PC-9 (cell line): Measurements from ENCODE around the gene ERGIC1. TPM values are rescaled to one million over a fixed set of nuclear protein-coding genes. Genes with fewer than 3 reads are reported as not detected.

Source experiments
- BruUV-seq: library from RNA; stranded (reverse); fragments of 400-500 nt; replicated peaks from 2 replicates; lab custom pipeline; 2021; lab: Mats Ljungman, UMichigan
- CTCF ChIA-PET: fragments of 300-600 bp; sonication (Branson Sonifier 250); formaldehyde crosslinking; loops from one replicate; lab custom pipeline; 2022; ENCODE audit warnings: antibody characterized with exemption; lab: Charles Lee
- POLR2A ChIA-PET: fragments of 300-600 bp; sonication (Branson Sonifier 250); formaldehyde crosslinking; loops from one replicate; lab custom pipeline; 2022; ENCODE audit warnings: antibody characterized with exemption; ENCODE audit not compliant: unreplicated experiment; lab: Charles Lee
- DNase-seq, 2 experiments: peaks; one replicate each; pipeline versions ENCODE4 v3.0.0 to v3.0.0-alpha.2; 2015 to 2022; ENCODE audit warnings: mixed read lengths in 1 of 2
- H2AFZ ChIP-seq: fragments of 200-600 bp; sonication (generic); 2 replicates; pipeline ENCODE4 v1.8.1; 2017; ENCODE audit warnings: antibody characterized with exemption
- H3F3A ChIP-seq: fragments of 200-600 bp; sonication (generic); 2 replicates; pipeline ENCODE4 v1.8.1; 2017; ENCODE audit warnings: antibody characterized with exemption, mild to moderate bottlenecking, low read depth; ENCODE audit not compliant: insufficient read depth
- H3K27ac ChIP-seq: fragments of 200-600 bp; sonication (generic); 2 replicates; pipeline ENCODE4 v1.6.1; 2016; ENCODE audit warnings: mixed run types
- H3K27me3 ChIP-seq: fragments of 200-600 bp; sonication (generic); 2 replicates; pipeline ENCODE4 v1.6.1; 2016; ENCODE audit warnings: low read depth, mixed run types; ENCODE audit not compliant: insufficient read depth
- H3K36me3 ChIP-seq: fragments of 200-600 bp; sonication (generic); 2 replicates; pipeline ENCODE4 v1.6.1; 2016; ENCODE audit warnings: low read depth, mixed run types
- H3K4me1 ChIP-seq: fragments of 200-600 bp; sonication (generic); replicated peaks from 2 replicates; pipeline ENCODE4 v1.6.1; 2016; ENCODE audit warnings: mixed run types; ENCODE audit not compliant: insufficient read depth
- H3K4me2 ChIP-seq: fragments of 200-600 bp; sonication (generic); 2 replicates; pipeline ENCODE4 v1.6.1; 2017; ENCODE audit warnings: mixed run types
- H3K4me3 ChIP-seq: fragments of 200-600 bp; sonication (generic); 2 replicates; pipeline ENCODE4 v1.6.1; 2016; ENCODE audit warnings: mixed run types
- H3K79me2 ChIP-seq: fragments of 200-600 bp; sonication (generic); 2 replicates; pipeline ENCODE4 v1.6.1; 2017; ENCODE audit warnings: low read depth, mixed run types
- H3K9me2 ChIP-seq: fragments of 200-600 bp; sonication (generic); 2 replicates; pipeline ENCODE4 v1.8.1; 2017; ENCODE audit warnings: mild to moderate bottlenecking; ENCODE audit not compliant: insufficient read depth
- H3K9me3 ChIP-seq: fragments of 200-600 bp; sonication (generic); 2 replicates; pipeline ENCODE4 v1.8.1; 2016; ENCODE audit warnings: low read depth; ENCODE audit not compliant: insufficient read depth
- H4K20me1 ChIP-seq: fragments of 200-600 bp; sonication (generic); 2 replicates; pipeline ENCODE4 v1.8.1; 2017; ENCODE audit not compliant: insufficient read depth
- EZH2 ChIP-seq: fragments of 200-600 bp; sonication (generic); IDR thresholded peaks from 2 replicates; pipeline ENCODE4 v1.8.0; 2017; ENCODE audit warnings: antibody characterized with exemption, low read depth
- intact Hi-C: fragments of 100-400 bp; cut with micrococcal nuclease; formaldehyde crosslinking; loops from one replicate; pipeline ENCODE4 v1.10.0; 2022; ENCODE audit not compliant: unreplicated experiment
- total RNA-seq: library from RNA; stranded (reverse); gene quantifications from 2 replicates; pipeline ENCODE4 v1.2.3, GENCODE V29; 2021
- TF ChIP-seq, protein P1 (sequence below): fragments of 200-600 bp; sonication (generic); conservative IDR thresholded peaks from 2 replicates; pipeline ENCODE4 v1.6.1; 2017; ENCODE audit warnings: mixed run types, antibody characterized with exemption, mild to moderate bottlenecking, moderate library complexity

The ERGIC1 gene
- total RNA-seq, 1 experiment from 2014 or later: 159 TPM

DNA sequence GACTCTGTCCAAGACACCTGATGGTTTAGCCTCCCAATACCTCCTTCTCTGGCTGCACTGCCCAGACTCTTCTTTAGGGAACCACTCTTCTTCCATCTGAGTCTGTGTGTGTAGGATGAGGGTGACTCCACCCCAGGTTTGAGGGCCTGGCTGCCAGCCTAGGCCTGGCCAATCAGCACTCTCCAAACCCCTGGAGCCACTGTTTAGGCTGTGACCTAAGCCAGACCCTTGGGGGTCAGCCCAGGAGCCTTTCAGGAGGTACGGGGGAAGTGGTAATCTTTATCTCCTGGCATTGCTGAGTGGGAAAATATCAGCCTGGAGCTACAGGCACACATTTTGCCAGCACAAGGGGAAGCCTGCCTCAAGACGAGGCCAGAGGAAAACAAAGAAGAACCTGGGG lies 6.2 kb upstream of the ERGIC1 start:
- H3K27me3 ChIP-seq: no peaks in the 10 kb centered on the region
- H3K4me1 ChIP-seq: 0 out of 2 replicates have a peak, but pooled peaks cover 5% of the 10 kb centered on the region
- no peaks in the 10 kb centered on the region for H3K79me2 ChIP-seq
- no peaks in the 10 kb centered on the region for H4K20me1 ChIP-seq
- H2AFZ ChIP-seq: no peak overlapping the region
- H3K4me3 ChIP-seq: no peak overlapping the region
- no peaks in the 10 kb centered on the region for H3K36me3 ChIP-seq
- ChIA-PET CTCF (no interaction called here), POLR2A (no interaction called here)
- H3K27ac ChIP-seq: no peak overlapping the region
- no peak for DNase-seq
- intact Hi-C loops: no loop called here
- no peak for TF ChIP-seq EZH2
- TF ChIP-seq, protein P1, sequence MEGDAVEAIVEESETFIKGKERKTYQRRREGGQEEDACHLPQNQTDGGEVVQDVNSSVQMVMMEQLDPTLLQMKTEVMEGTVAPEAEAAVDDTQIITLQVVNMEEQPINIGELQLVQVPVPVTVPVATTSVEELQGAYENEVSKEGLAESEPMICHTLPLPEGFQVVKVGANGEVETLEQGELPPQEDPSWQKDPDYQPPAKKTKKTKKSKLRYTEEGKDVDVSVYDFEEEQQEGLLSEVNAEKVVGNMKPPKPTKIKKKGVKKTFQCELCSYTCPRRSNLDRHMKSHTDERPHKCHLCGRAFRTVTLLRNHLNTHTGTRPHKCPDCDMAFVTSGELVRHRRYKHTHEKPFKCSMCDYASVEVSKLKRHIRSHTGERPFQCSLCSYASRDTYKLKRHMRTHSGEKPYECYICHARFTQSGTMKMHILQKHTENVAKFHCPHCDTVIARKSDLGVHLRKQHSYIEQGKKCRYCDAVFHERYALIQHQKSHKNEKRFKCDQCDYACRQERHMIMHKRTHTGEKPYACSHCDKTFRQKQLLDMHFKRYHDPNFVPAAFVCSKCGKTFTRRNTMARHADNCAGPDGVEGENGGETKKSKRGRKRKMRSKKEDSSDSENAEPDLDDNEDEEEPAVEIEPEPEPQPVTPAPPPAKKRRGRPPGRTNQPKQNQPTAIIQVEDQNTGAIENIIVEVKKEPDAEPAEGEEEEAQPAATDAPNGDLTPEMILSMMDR: no peak
- H3K9me3 ChIP-seq: 0 out of 2 replicates have a peak, but pooled peaks cover 6% of the 10 kb centered on the region
- H3K9me2 ChIP-seq: no peaks in the 10 kb centered on the region
- H3F3A ChIP-seq: peaks cover 9% of the 10 kb centered on the region
- H3K4me2 ChIP-seq: no peak overlapping the region
- no TSS peak for BruUV-seq

DNA sequence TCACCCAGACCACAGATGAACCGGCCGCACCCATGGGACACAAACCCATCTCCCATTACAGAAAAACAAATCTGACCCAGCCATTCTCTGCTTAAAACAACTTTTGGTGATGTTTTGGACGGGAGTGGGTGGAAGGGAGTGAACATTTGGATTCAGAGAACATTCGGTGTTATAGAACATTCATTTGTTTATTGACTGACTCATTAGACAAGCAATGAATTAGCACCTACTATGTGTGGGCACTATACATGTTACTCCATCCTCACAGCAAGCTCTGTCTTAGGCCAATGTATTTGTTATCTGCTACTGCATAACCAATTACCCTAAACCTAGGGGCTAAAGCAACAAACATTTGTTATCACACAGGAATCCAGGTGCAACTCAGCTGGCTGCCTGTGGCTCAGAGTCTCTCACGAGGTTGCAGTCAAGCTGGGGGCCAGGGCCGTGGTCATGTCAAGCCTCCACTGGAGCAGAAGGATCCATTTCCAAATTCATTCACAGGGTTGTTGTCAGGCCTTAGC lies 5.1 kb upstream of the ERGIC1 start:
- Histone ChIP-seq H2AFZ (no peak overlapping the region), H4K20me1 (no peaks in the 10 kb centered on the region), H3F3A (peaks cover 14% of the 10 kb centered on the region), H3K9me3 (0 out of 2 replicates have a peak, but pooled peaks cover 6% of the 10 kb centered on the region), H3K9me2 (no peaks in the 10 kb centered on the region), H3K4me1 (peaks cover 10% of the 10 kb centered on the region; the same call in 1 of the 2 replicates), H3K36me3 (no peaks in the 10 kb centered on the region), H3K27me3 (no peaks in the 10 kb centered on the region), H3K79me2 (no peaks in the 10 kb centered on the region), H3K4me2 (no peak overlapping the region; the same call in 1 of the 2 replicates), H3K27ac (no peak overlapping the region), H3K4me3 (no peak overlapping the region)
- ChIA-PET CTCF (no interaction called here), POLR2A (no interaction called here)
- BruUV-seq: no TSS peak
- no peak for DNase-seq
- intact Hi-C loops: no loop called here
- TF ChIP-seq, protein P1: no peak
- TF ChIP-seq EZH2: no peak

DNA sequence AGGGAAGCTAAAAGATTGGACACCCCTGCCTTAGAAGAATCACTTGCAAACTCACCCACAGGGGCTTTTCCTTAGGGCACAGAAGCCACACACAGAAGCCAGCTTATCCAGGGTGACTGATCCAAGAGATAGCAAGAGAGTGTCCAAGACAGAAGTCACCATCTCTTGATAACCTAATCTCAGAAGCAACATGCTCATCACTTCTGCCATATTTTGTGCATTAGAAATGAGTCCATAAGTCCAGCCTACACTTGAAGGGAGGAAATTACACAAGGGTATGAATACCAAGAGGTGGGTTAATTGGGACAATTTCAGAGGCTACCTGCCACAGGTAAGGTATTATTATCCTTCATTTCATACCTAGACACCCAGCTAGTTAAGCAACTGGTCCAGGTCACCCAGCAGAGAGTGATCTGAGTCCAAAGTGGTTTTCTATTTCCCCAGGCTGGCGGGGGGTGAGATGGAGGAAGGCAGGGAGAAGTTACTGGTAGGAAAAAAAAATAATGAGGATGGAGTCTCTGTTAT lies 3.7 kb upstream of the ERGIC1 start:
- Histone ChIP-seq H3K9me3 (0 out of 2 replicates have a peak, but pooled peaks cover 6% of the 10 kb centered on the region), H3K4me2 (no peak overlapping the region), H3K79me2 (peaks cover 10% of the 10 kb centered on the region), H2AFZ (no peak overlapping the region), H3K36me3 (no peaks in the 10 kb centered on the region), H3K4me3 (no peak overlapping the region), H3K9me2 (no peaks in the 10 kb centered on the region), H3K4me1 (peaks cover 15% of the 10 kb centered on the region), H4K20me1 (no peaks in the 10 kb centered on the region), H3F3A (peaks cover 14% of the 10 kb centered on the region), H3K27me3 (no peaks in the 10 kb centered on the region), H3K27ac (no peak overlapping the region)
- CTCF ChIA-PET: no interaction called here
- DNase-seq: no peak
- TF ChIP-seq, protein P1: no peak
- TF ChIP-seq EZH2: no peak
- intact Hi-C loops: no loop called here
- no TSS peak for BruUV-seq
- POLR2A ChIA-PET: no interaction called here
